HepG2 (cell line): ENCODE data around the gene DCAKD. TPM values are rescaled to one million over a fixed set of nuclear protein-coding genes. Genes with fewer than 3 reads are reported as not detected.

Source experiments
- ARNT2 ChIP-seq: sonication (generic); formaldehyde crosslinking; IDR thresholded peaks from 2 replicates; pipeline ENCODE4 v1.8.0; 2022; ENCODE audit warnings: mild to moderate bottlenecking, low read depth, missing genetic modification reagents, moderate library complexity
- CBFB ChIP-seq: sonication (generic); formaldehyde crosslinking; IDR thresholded peaks from 2 replicates; pipeline ENCODE4 v1.4.0; 2020; ENCODE audit warnings: missing genetic modification reagents
- CCAR2 ChIP-seq: fragments of 200-400 bp; formaldehyde crosslinking; optimal IDR thresholded peaks from 2 replicates; pipeline ENCODE3; 2018; ENCODE audit warnings: low read depth, mild to moderate bottlenecking, low read length, moderate library complexity
- CERS6 ChIP-seq: sonication (generic); formaldehyde crosslinking; IDR thresholded peaks from 2 replicates; pipeline ENCODE4 v1.5.0; 2020; ENCODE audit warnings: missing genetic modification reagents
- DMAP1 ChIP-seq: IDR thresholded peaks from 2 replicates; pipeline ENCODE4 v1.6.1; 2016
- EEA1 ChIP-seq: sonication (generic); formaldehyde crosslinking; IDR thresholded peaks from 2 replicates; pipeline ENCODE4 v1.5.1; 2020; ENCODE audit warnings: mild to moderate bottlenecking, missing genetic modification reagents, borderline replicate concordance
- EZH2 ChIP-seq: conservative IDR thresholded peaks from 2 replicates; pipeline ENCODE4 v1.6.1; 2012; ENCODE audit warnings: mild to moderate bottlenecking, low read depth, low read length, moderate library complexity
- FOSL2 ChIP-seq: sonication (generic); formaldehyde crosslinking; IDR thresholded peaks from 2 replicates; pipeline ENCODE4 v1.4.0; 2020; ENCODE audit warnings: missing genetic modification reagents
- HMG20B ChIP-seq: conservative IDR thresholded peaks from 2 replicates; pipeline ENCODE4 v1.6.1; 2016; ENCODE audit warnings: missing genetic modification reagents, missing compliant biosample characterization
- HNRNPL ChIP-seq: fragments of 200-400 bp; formaldehyde crosslinking; IDR thresholded peaks from 2 replicates; pipeline ENCODE4 v1.6.1; 2017; ENCODE audit warnings: mild to moderate bottlenecking, low read depth, low read length
- HOXA5 ChIP-seq: sonication (generic); formaldehyde crosslinking; IDR thresholded peaks from 2 replicates; pipeline ENCODE4 v1.4.0; 2020; ENCODE audit warnings: missing genetic modification reagents
- MATR3 ChIP-seq: sonication (generic); formaldehyde crosslinking; IDR thresholded peaks from 2 replicates; pipeline ENCODE4 v1.4.0; 2020; ENCODE audit warnings: missing genetic modification reagents
- MAZ ChIP-seq, 2 experiments: sonication (generic) in 1 of 2; formaldehyde crosslinking in 1 of 2; IDR thresholded peaks; 2 replicates each; pipeline versions ENCODE4 v1.5.0 to v1.6.1; 2012 to 2020; ENCODE audit warnings: low read depth in 2 of 2, mild to moderate bottlenecking in 2 of 2, borderline replicate concordance in 1 of 2, improper control_type of control experiment in 1 of 2, low read length in 1 of 2, missing genetic modification reagents in 1 of 2, moderate library complexity in 1 of 2
- MYC ChIP-seq: sonication (generic); formaldehyde crosslinking; IDR thresholded peaks from 2 replicates; pipeline ENCODE4 v1.9.0; 2021; ENCODE audit warnings: missing genetic modification reagents, borderline replicate concordance
- MYNN ChIP-seq: sonication (generic); formaldehyde crosslinking; IDR thresholded peaks from 2 replicates; pipeline ENCODE4 v1.4.0; 2020; ENCODE audit warnings: mild to moderate bottlenecking, low read depth, missing genetic modification reagents
- RELA ChIP-seq: sonication (generic); formaldehyde crosslinking; IDR thresholded peaks from 2 replicates; pipeline ENCODE4 v1.4.0; 2020; ENCODE audit warnings: missing genetic modification reagents
- RXRB ChIP-seq: IDR thresholded peaks from 2 replicates; pipeline ENCODE4 v1.6.1; 2016; ENCODE audit warnings: borderline replicate concordance, missing genetic modification reagents, missing compliant biosample characterization
- SKIL ChIP-seq: sonication (generic); formaldehyde crosslinking; IDR thresholded peaks from 2 replicates; pipeline ENCODE4 v1.8.0; 2022; ENCODE audit warnings: missing genetic modification reagents, mild to moderate bottlenecking, moderate library complexity, borderline replicate concordance
- SMAD9 ChIP-seq: sonication (generic); formaldehyde crosslinking; IDR thresholded peaks from 2 replicates; pipeline ENCODE4 v1.5.1; 2020; ENCODE audit warnings: mild to moderate bottlenecking, missing genetic modification reagents
- SSRP1 ChIP-seq: IDR thresholded peaks from 2 replicates; pipeline ENCODE4 v1.6.1; 2016; ENCODE audit warnings: control low read depth
- ZEB1 ChIP-seq: IDR thresholded peaks from 2 replicates; pipeline ENCODE4 v1.6.1; 2012; ENCODE audit warnings: mild to moderate bottlenecking, low read depth, inconsistent platforms; ENCODE audit not compliant: insufficient replicate concordance
- ZNF782 ChIP-seq: sonication (generic); formaldehyde crosslinking; IDR thresholded peaks from 2 replicates; pipeline ENCODE4 v1.4.0; 2020; ENCODE audit warnings: missing genetic modification reagents, mild to moderate bottlenecking, borderline replicate concordance
- ZSCAN9 ChIP-seq: IDR thresholded peaks from 2 replicates; pipeline ENCODE4 v1.6.1; 2016; ENCODE audit warnings: borderline replicate concordance
- polyA plus RNA-seq, 8 experiments: library from polyadenylated mRNA; depleted of rRNA in 3 of 8; stranded (reverse) in 7 of 8; unstranded in 1 of 8; fragments of >200 nt; fragmentation: Illumina TruSeq in 4 of 8; extraction: Trizol in 4 of 8; gene quantifications; 2 replicates each; pipeline versions ENCODE4 v1.2.1 to v1.2.3, GENCODE V29; 2011 to 2016; ENCODE audit warnings: low read depth in 4 of 8, missing spikeins in 1 of 8, mixed read lengths in 1 of 8; ENCODE audit not compliant: insufficient read depth in 1 of 8
- total RNA-seq, 5 experiments: library from RNA; depleted of rRNA; stranded (reverse); fragments of >200 nt; fragmentation: Illumina TruSeq; extraction: Trizol; gene quantifications; 2 replicates each; pipeline ENCODE4 v1.2.3, GENCODE V29; 2016; ENCODE audit warnings: low read depth in 1 of 5
- TF ChIP-seq, protein P1 (sequence below), 2 experiments: IDR thresholded peaks; 2 replicates each; pipeline ENCODE4 v1.6.1; 2011 to 2012; ENCODE audit warnings: low read length in 2 of 2, borderline replicate concordance in 1 of 2, low read depth in 1 of 2, mild to moderate bottlenecking in 1 of 2, moderate library complexity in 1 of 2

DCAKD gene
- total and polyA plus RNA-seq, 2 of the 13 experiments (the other 11 are each of a cell fraction or from before 2014, with no cell fraction given) = 25.9 to 29.2 TPM

- no peak for TF ChIP-seq CBFB (CRISPR knock-in tag)
- TF ChIP-seq EZH2 = no peak
- TF ChIP-seq ARNT2 (CRISPR knock-in tag) = 0 out of 2 replicates have a peak, but pooled peaks have one; percentile 49
- TF ChIP-seq SKIL (CRISPR knock-in tag) = no peak; the same call in 1 of the 2 replicates
- TF ChIP-seq DMAP1 (CRISPR knock-in tag) = no peak
- no peak for TF ChIP-seq MATR3 (CRISPR knock-in tag)
- TF ChIP-seq ZSCAN9 (CRISPR knock-in tag) = no peak
- TF ChIP-seq MYC (CRISPR knock-in tag) = no peak
- TF ChIP-seq HOXA5 (CRISPR knock-in tag) = no peak
- TF ChIP-seq MYNN (CRISPR knock-in tag) = no peak
- no peak for TF ChIP-seq RELA (CRISPR knock-in tag)
- no peak for TF ChIP-seq CCAR2
- no peak for TF ChIP-seq SSRP1 (CRISPR knock-in tag)
- TF ChIP-seq EEA1 (CRISPR knock-in tag) = no peak; the same call in 1 of the 2 replicates
- 0 out of 2 replicates have a peak, but pooled peaks have one; percentile 25 for TF ChIP-seq MAZ (IDR thresholded peaks at IDR 0.05; ENCODE audit: borderline replicate concordance, low read depth, low read length)
- peak; percentile 48; the same call in 1 of the 2 replicates for TF ChIP-seq MAZ (CRISPR knock-in tag; IDR thresholded peaks at IDR 0.05; ENCODE audit: low read depth)
- TF ChIP-seq FOSL2 (CRISPR knock-in tag) = 0 out of 2 replicates have a peak, but pooled peaks have one; percentile 11
- TF ChIP-seq HMG20B (CRISPR knock-in tag) = no peak
- no peak for TF ChIP-seq SMAD9 (CRISPR knock-in tag)
- no peak for TF ChIP-seq ZEB1
- TF ChIP-seq RXRB = 0 out of 2 replicates have a peak, but pooled peaks have one; percentile 16
- no peak for TF ChIP-seq HNRNPL
- TF ChIP-seq ZNF782 (CRISPR knock-in tag) = no peak
- TF ChIP-seq, protein P1, sequence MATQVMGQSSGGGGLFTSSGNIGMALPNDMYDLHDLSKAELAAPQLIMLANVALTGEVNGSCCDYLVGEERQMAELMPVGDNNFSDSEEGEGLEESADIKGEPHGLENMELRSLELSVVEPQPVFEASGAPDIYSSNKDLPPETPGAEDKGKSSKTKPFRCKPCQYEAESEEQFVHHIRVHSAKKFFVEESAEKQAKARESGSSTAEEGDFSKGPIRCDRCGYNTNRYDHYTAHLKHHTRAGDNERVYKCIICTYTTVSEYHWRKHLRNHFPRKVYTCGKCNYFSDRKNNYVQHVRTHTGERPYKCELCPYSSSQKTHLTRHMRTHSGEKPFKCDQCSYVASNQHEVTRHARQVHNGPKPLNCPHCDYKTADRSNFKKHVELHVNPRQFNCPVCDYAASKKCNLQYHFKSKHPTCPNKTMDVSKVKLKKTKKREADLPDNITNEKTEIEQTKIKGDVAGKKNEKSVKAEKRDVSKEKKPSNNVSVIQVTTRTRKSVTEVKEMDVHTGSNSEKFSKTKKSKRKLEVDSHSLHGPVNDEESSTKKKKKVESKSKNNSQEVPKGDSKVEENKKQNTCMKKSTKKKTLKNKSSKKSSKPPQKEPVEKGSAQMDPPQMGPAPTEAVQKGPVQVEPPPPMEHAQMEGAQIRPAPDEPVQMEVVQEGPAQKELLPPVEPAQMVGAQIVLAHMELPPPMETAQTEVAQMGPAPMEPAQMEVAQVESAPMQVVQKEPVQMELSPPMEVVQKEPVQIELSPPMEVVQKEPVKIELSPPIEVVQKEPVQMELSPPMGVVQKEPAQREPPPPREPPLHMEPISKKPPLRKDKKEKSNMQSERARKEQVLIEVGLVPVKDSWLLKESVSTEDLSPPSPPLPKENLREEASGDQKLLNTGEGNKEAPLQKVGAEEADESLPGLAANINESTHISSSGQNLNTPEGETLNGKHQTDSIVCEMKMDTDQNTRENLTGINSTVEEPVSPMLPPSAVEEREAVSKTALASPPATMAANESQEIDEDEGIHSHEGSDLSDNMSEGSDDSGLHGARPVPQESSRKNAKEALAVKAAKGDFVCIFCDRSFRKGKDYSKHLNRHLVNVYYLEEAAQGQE (IDR thresholded peaks at IDR 0.05; ENCODE audit: borderline replicate concordance in 1 of 2, low read depth in 1 of 2, low read length in 2 of 2) = no peak
- TF ChIP-seq CERS6 = no peak
These were observed 32.4 kb downstream of the DCAKD start (continued) for GRCh38 chr17:45018848-45019711.
